Memory B cell (primary cell): ENCODE results near the gene ABCC11.
"Not testable (repeated sequence)": the region's sequence is repeated elsewhere in the genome, so short reads cannot be mapped to it uniquely, and the experiment has no call there.

Experiments
- ATAC-seq: fragments of 150-1000 bp; cut with Tn5 transposase; 2 replicates; pipeline ENCODE4 v1.10.0; 2021; ENCODE audit warnings: low read depth, mild to moderate bottlenecking, moderate library complexity
- DNase-seq, 2 donors: peaks; one replicate each; pipeline ENCODE4 v3.0.0; 2022; ENCODE audit warnings: low spot score in 2 of 2
- H3K27ac Mint-ChIP-seq: one replicate; pipeline ENCODE4 v1.8.0; 2022; ENCODE audit warnings: mild to moderate bottlenecking, moderate library complexity, mixed read lengths
- H3K27me3 Mint-ChIP-seq: one replicate; pipeline ENCODE4 v1.8.0; 2022; ENCODE audit warnings: mixed read lengths
- H3K36me3 Mint-ChIP-seq: one replicate; pipeline ENCODE4 v1.8.0; 2022; ENCODE audit warnings: mild to moderate bottlenecking, mixed read lengths
- H3K4me1 Mint-ChIP-seq: one replicate; pipeline ENCODE4 v1.8.0; 2022; ENCODE audit warnings: mixed read lengths
- H3K4me3 Mint-ChIP-seq: one replicate; pipeline ENCODE4 v1.8.0; 2022; ENCODE audit warnings: mild to moderate bottlenecking, moderate library complexity, mixed read lengths
- H3K9me3 Mint-ChIP-seq: one replicate; pipeline ENCODE4 v1.8.0; 2022; ENCODE audit warnings: mixed read lengths

ABCC11 gene

GRCh38 chr16:48272837-48273421 lies 25.6 kb upstream of the ABCC11 start:
- no peaks in the 10 kb centered on the region for H3K9me3 Mint-ChIP-seq
- DNase-seq (no peak), ATAC-seq (no peak)
- peaks cover 28% of the 10 kb centered on the region for H3K36me3 Mint-ChIP-seq
- H3K27me3 Mint-ChIP-seq: no peaks in the 10 kb centered on the region
- H3K4me1 Mint-ChIP-seq: no peaks in the 10 kb centered on the region
- no peak overlapping the region for H3K27ac Mint-ChIP-seq
- no peak overlapping the region for H3K4me3 Mint-ChIP-seq

- ATAC-seq: no peak
- no peaks in the 10 kb centered on the region for H3K27me3 Mint-ChIP-seq
- H3K36me3 Mint-ChIP-seq: peaks cover 22% of the 10 kb centered on the region
- no peak for DNase-seq
- H3K9me3 Mint-ChIP-seq: no peaks in the 10 kb centered on the region
- H3K27ac Mint-ChIP-seq: no peak overlapping the region
- H3K4me3 Mint-ChIP-seq: no peak overlapping the region
- peaks cover 4% of the 10 kb centered on the region for H3K4me1 Mint-ChIP-seq
Observed at GRCh38 chr16:48271728-48272127, 24.4 kb upstream of the ABCC11 start.

- Mint-ChIP-seq H3K4me1 (peaks cover 6% of the 10 kb centered on the region), H3K4me3 (no peak overlapping the region), H3K27me3 (no peaks in the 10 kb centered on the region), H3K36me3 (peaks cover 21% of the 10 kb centered on the region), H3K27ac (no peak overlapping the region), H3K9me3 (no peaks in the 10 kb centered on the region)
- no peak for DNase-seq
- no peak for ATAC-seq
Observed at GRCh38 chr16:48269011-48269410, 21.7 kb upstream of the ABCC11 start.

- H3K4me3 Mint-ChIP-seq: no peak overlapping the region
- ATAC-seq (no peak), DNase-seq (no peak)
- peaks cover 54% of the 10 kb centered on the region for H3K36me3 Mint-ChIP-seq
- H3K4me1 Mint-ChIP-seq: peaks cover 4% of the 10 kb centered on the region
- H3K9me3 Mint-ChIP-seq: peaks cover 2% of the 10 kb centered on the region
- no peaks in the 10 kb centered on the region for H3K27me3 Mint-ChIP-seq
- no peak overlapping the region for H3K27ac Mint-ChIP-seq
Observed at GRCh38 chr16:48262631-48263030, 15.3 kb upstream of the ABCC11 start.

- Mint-ChIP-seq H3K4me1 (peaks cover 2% of the 10 kb centered on the region), H3K27me3 (no peaks in the 10 kb centered on the region), H3K9me3 (peaks cover 2% of the 10 kb centered on the region), H3K4me3 (no peak overlapping the region), H3K27ac (no peak overlapping the region), H3K36me3 (peaks cover 52% of the 10 kb centered on the region)
- ATAC-seq (no peak), DNase-seq (no peak)
Observed at GRCh38 chr16:48261569-48261968, 14.2 kb upstream of the ABCC11 start.

GRCh38 chr16:48256579-48257177 lies 9.3 kb upstream of the ABCC11 start:
- ATAC-seq (no peak), DNase-seq (no peak)
- Mint-ChIP-seq H3K4me1 (no peaks in the 10 kb centered on the region), H3K9me3 (no peaks in the 10 kb centered on the region), H3K36me3 (peaks cover 42% of the 10 kb centered on the region), H3K27ac (no peak overlapping the region), H3K4me3 (no peak overlapping the region), H3K27me3 (no peaks in the 10 kb centered on the region)

- Mint-ChIP-seq H3K27me3 (no peaks in the 10 kb centered on the region), H3K4me1 (peaks cover 10% of the 10 kb centered on the region), H3K27ac (no peak overlapping the region), H3K9me3 (no peaks in the 10 kb centered on the region), H3K4me3 (no peak overlapping the region), H3K36me3 (peaks cover 18% of the 10 kb centered on the region)
- DNase-seq: no peak
- ATAC-seq: no peak
Observed at GRCh38 chr16:48252013-48252412, 4.7 kb upstream of the ABCC11 start.

GRCh38 chr16:48250520-48251278 lies 3.4 kb upstream of the ABCC11 start:
- Mint-ChIP-seq H3K27me3 (no peaks in the 10 kb centered on the region), H3K36me3 (peaks cover 16% of the 10 kb centered on the region), H3K9me3 (no peaks in the 10 kb centered on the region), H3K27ac (peak overlapping the region; percentile 26), H3K4me3 (no peak overlapping the region), H3K4me1 (peaks cover 16% of the 10 kb centered on the region)
- no peak for ATAC-seq
- no peak for DNase-seq

- H3K36me3 Mint-ChIP-seq: no peaks in the 10 kb centered on the region
- DNase-seq: no peak
- H3K27me3 Mint-ChIP-seq: no peaks in the 10 kb centered on the region
- H3K4me1 Mint-ChIP-seq: peaks cover 20% of the 10 kb centered on the region
- H3K9me3 Mint-ChIP-seq: no peaks in the 10 kb centered on the region
- peak overlapping the region; percentile 22 for H3K27ac Mint-ChIP-seq
- peak overlapping the region; percentile 2 for H3K4me3 Mint-ChIP-seq
- ATAC-seq: no peak
Observed at GRCh38 chr16:48246066-48246465, 1.3 kb downstream of the ABCC11 start.

GRCh38 chr16:48244863-48245195 lies 2.5 kb downstream of the ABCC11 start:
- DNase-seq (no peak), ATAC-seq (no peak)
- peaks cover 17% of the 10 kb centered on the region for H3K4me1 Mint-ChIP-seq
- no peaks in the 10 kb centered on the region for H3K36me3 Mint-ChIP-seq
- H3K4me3 Mint-ChIP-seq: peak overlapping the region; percentile 88
- peak overlapping the region; percentile 94 for H3K27ac Mint-ChIP-seq
- H3K27me3 Mint-ChIP-seq: no peaks in the 10 kb centered on the region
- H3K9me3 Mint-ChIP-seq: peaks cover 4% of the 10 kb centered on the region

- peak; percentile 90 for ATAC-seq
- peak; percentile 86 to 90 for DNase-seq
- peak within 1 kb of the TSS; percentile 88 for H3K4me3 Mint-ChIP-seq
- peaks cover 5% of the 10 kb centered on the region for H3K9me3 Mint-ChIP-seq
- H3K4me1 Mint-ChIP-seq: peaks cover 17% of the 10 kb centered on the region
- H3K27ac Mint-ChIP-seq: peak within 1 kb of the TSS; percentile 94
- H3K27me3 Mint-ChIP-seq: no peaks in the 10 kb centered on the region
- H3K36me3 Mint-ChIP-seq: no peaks in the 10 kb centered on the region
Observed at GRCh38 chr16:48244080-48244862, 3.1 kb downstream of the ABCC11 start, which contains the start of gene LONP2. TSS of gene LONP2 (plus strand) at chr16:48244300. CDS start at chr16:48244389, 89 bp downstream.

- H3K27ac Mint-ChIP-seq, H3K4me3 Mint-ChIP-seq, H3K27me3 Mint-ChIP-seq, ATAC-seq, H3K4me1 Mint-ChIP-seq, H3K9me3 Mint-ChIP-seq, H3K36me3 Mint-ChIP-seq, DNase-seq: not testable (repeated sequence)
Observed at GRCh38 chr16:48240147-48240546, 7.2 kb downstream of the ABCC11 start.

- H3K27me3 Mint-ChIP-seq: no peaks in the 10 kb centered on the region
- no peaks in the 10 kb centered on the region for H3K36me3 Mint-ChIP-seq
- no peak for DNase-seq
- no peak overlapping the region for H3K4me3 Mint-ChIP-seq
- no peaks in the 10 kb centered on the region for H3K4me1 Mint-ChIP-seq
- H3K9me3 Mint-ChIP-seq: peaks cover 5% of the 10 kb centered on the region
- no peak for ATAC-seq
- H3K27ac Mint-ChIP-seq: no peak overlapping the region
Observed at GRCh38 chr16:48236286-48236685, 11.1 kb downstream of the ABCC11 start.

GRCh38 chr16:48235556-48236136 lies 11.7 kb downstream of the ABCC11 start:
- H3K27ac Mint-ChIP-seq: no peak overlapping the region
- H3K4me3 Mint-ChIP-seq: no peak overlapping the region
- ATAC-seq (no peak), DNase-seq (no peak)
- H3K9me3 Mint-ChIP-seq: peaks cover 5% of the 10 kb centered on the region
- no peaks in the 10 kb centered on the region for H3K27me3 Mint-ChIP-seq
- H3K4me1 Mint-ChIP-seq: no peaks in the 10 kb centered on the region
- H3K36me3 Mint-ChIP-seq: no peaks in the 10 kb centered on the region
